Retinal pigment epithelial cell (primary cell): ENCODE measurements around the gene KLRB1.
A peak's percentile ranks its signal among the peaks of the same experiment; 100 is the strongest.

Source experiments
- DNase-seq: peaks from one replicate; pipeline ENCODE4 v3.0.0-alpha.2; 2010; ENCODE audit warnings: low read depth
- H3K4me3 ChIP-seq: 2 replicates; pipeline ENCODE4 v1.5.1; 2011; ENCODE audit warnings: mild to moderate bottlenecking, low read length, control low read depth, moderate library complexity
- CTCF ChIP-seq: conservative IDR thresholded peaks from 2 replicates; pipeline ENCODE4 v1.5.1; 2011; ENCODE audit warnings: low read depth, low read length, control low read depth, inconsistent platforms

Gene KLRB1

GRCh38 chr12:9634969-9635754 lies 27.4 kb upstream of the KLRB1 start:
- DNase-seq, result no peak
- H3K4me3 ChIP-seq, result no peak overlapping the region
- TF ChIP-seq CTCF, result no peak

GRCh38 chr12:9634177-9634803 lies 26.6 kb upstream of the KLRB1 start:
- no peak for DNase-seq
- H3K4me3 ChIP-seq, result no peak overlapping the region
- TF ChIP-seq CTCF, result peak; percentile 75

GRCh38 chr12:9632766-9633165 lies 25.1 kb upstream of the KLRB1 start:
- no peak for DNase-seq
- no peak overlapping the region for H3K4me3 ChIP-seq
- TF ChIP-seq CTCF, result no peak

GRCh38 chr12:9626821-9627220 lies 19.1 kb upstream of the KLRB1 start:
- TF ChIP-seq CTCF, result no peak
- DNase-seq, result no peak
- no peak overlapping the region for H3K4me3 ChIP-seq

GRCh38 chr12:9626291-9626690 lies 18.6 kb upstream of the KLRB1 start:
- peak; percentile 76 for DNase-seq
- H3K4me3 ChIP-seq, result no peak overlapping the region
- no peak for TF ChIP-seq CTCF

GRCh38 chr12:9625019-9625418 lies 17.3 kb upstream of the KLRB1 start:
- no peak overlapping the region for H3K4me3 ChIP-seq
- TF ChIP-seq CTCF, result no peak
- DNase-seq, result no peak
